ENCODE data around the gene ORC6. TPM values are rescaled to one million over a fixed set of nuclear protein-coding genes. Genes with fewer than 3 reads are reported as not detected.
"Not testable (repeated sequence)": the region's sequence is repeated elsewhere in the genome, so short reads cannot be mapped to it uniquely, and the experiment has no call there.

The ORC6 gene
- 14.9 TPM for polyA plus RNA-seq (2013, experiment 1 of 2; ENCODE audit: insufficient read length)
- polyA plus RNA-seq (2013, experiment 2 of 2; ENCODE audit: insufficient read length): 12.9 TPM

GRCh38 chr16:46689365-46690280 lies at the start of gene ORC6:
Gene ORC6, plus strand, starts transcription at chr16:46689659. Its CDS starts 47 bp downstream, at chr16:46689706.
- peak; percentile 97 for DNase-seq

- no peak for DNase-seq
Observed at GRCh38 chr16:46648656-46649055, 40.8 kb upstream of the ORC6 start.

- no peak for DNase-seq
Observed at GRCh38 chr16:46649588-46650253, 39.7 kb upstream of the ORC6 start.

GRCh38 chr16:46650254-46650623 lies 39.2 kb upstream of the ORC6 start:
- peak; percentile 15 for DNase-seq

- no peak for DNase-seq
Observed at GRCh38 chr16:46651305-46651704, 38.2 kb upstream of the ORC6 start.

- no peak for DNase-seq
Observed at GRCh38 chr16:46658925-46659324, 30.5 kb upstream of the ORC6 start.

GRCh38 chr16:46662123-46662522 lies 27.3 kb upstream of the ORC6 start:
- DNase-seq: no peak

- DNase-seq: peak; percentile 55
Observed at GRCh38 chr16:46673320-46674013, 16.0 kb upstream of the ORC6 start.

GRCh38 chr16:46677943-46678342 lies 11.5 kb upstream of the ORC6 start:
- not testable (repeated sequence) for DNase-seq

GRCh38 chr16:46681867-46682266 lies 7.6 kb upstream of the ORC6 start:
- DNase-seq: not testable (repeated sequence)

- no peak for DNase-seq
Observed at GRCh38 chr16:46686815-46687473, 2.5 kb upstream of the ORC6 start.

- no peak for DNase-seq
Observed at GRCh38 chr16:46687486-46687885, 2.0 kb upstream of the ORC6 start.

- DNase-seq: peak; percentile 23
Observed at GRCh38 chr16:46688101-46688653, 1.3 kb upstream of the ORC6 start.

GRCh38 chr16:46688654-46689364 lies 650 bp upstream of the ORC6 start, which contains the start of gene VPS35:
Gene VPS35, minus strand, starts transcription at chr16:46689178. Its CDS starts 45 bp downstream, at chr16:46689133.
- DNase-seq: peak; percentile 99

- DNase-seq: no peak
Observed at GRCh38 chr16:46690281-46691178, 1.1 kb downstream of the ORC6 start.

GRCh38 chr16:46691726-46692125 lies 2.3 kb downstream of the ORC6 start:
- DNase-seq: no peak

- no peak for DNase-seq
Observed at GRCh38 chr16:46693598-46693997, 4.1 kb downstream of the ORC6 start.

GRCh38 chr16:46695937-46696336 lies 6.5 kb downstream of the ORC6 start:
- no peak for DNase-seq

GRCh38 chr16:46696957-46697356 lies 7.5 kb downstream of the ORC6 start:
- DNase-seq: no peak

GRCh38 chr16:46700048-46700447 lies 10.6 kb downstream of the ORC6 start:
- DNase-seq: no peak

Measured in fibroblast of skin of scalp (primary cell).